Spinal cord (tissue), 10 donors: ENCODE data around the gene LETM1. TPM values are rescaled to one million over a fixed set of nuclear protein-coding genes. Genes with fewer than 3 reads are reported as not detected.

ENCODE experiments used
- DNase-seq, 6 donors: peaks; one replicate each; pipeline versions ENCODE4 v3.0.0 to v3.0.0-alpha.2; 2013 to 2015; ENCODE audit warnings: low spot score in 6 of 6, low read depth in 4 of 6
- H3K27ac ChIP-seq: one replicate; pipeline ENCODE4 v1.5.1; 2013; ENCODE audit warnings: low read depth, low read length, control low read depth
- H3K27me3 ChIP-seq: one replicate; pipeline ENCODE4 v1.6.1; 2013; ENCODE audit warnings: low read length; ENCODE audit not compliant: control insufficient read depth, insufficient read depth
- H3K36me3 ChIP-seq: one replicate; pipeline ENCODE4 v1.6.1; 2013; ENCODE audit warnings: low read length; ENCODE audit not compliant: control insufficient read depth, insufficient read depth
- H3K4me1 ChIP-seq: one replicate; pipeline ENCODE4 v1.6.1; 2013; ENCODE audit warnings: low read length; ENCODE audit not compliant: control insufficient read depth, insufficient read depth
- H3K4me3 ChIP-seq: one replicate; pipeline ENCODE4 v1.5.1; 2013; ENCODE audit warnings: low read depth, low read length, control low read depth
- H3K9me3 ChIP-seq: one replicate; pipeline ENCODE4 v1.6.1; 2013; ENCODE audit warnings: low read length; ENCODE audit not compliant: control insufficient read depth, insufficient read depth
- WGBS: methylation state at CpG from one replicate; pipeline ENCODE4 v1.1.5; 2013; ENCODE audit warnings: missing lambda C conversion rate; ENCODE audit not compliant: insufficient coverage; 5-methylcytosine and 5-hydroxymethylcytosine counted together
- polyA plus RNA-seq, 2 donors: library from polyadenylated mRNA; unstranded; fragments of 120-200 nt; gene quantifications; one replicate each; pipeline ENCODE4 v1.2.1, GENCODE V29; 2013; ENCODE audit not compliant: insufficient read length in 2 of 2
- total RNA-seq, 2 donors: library from RNA; depleted of rRNA in 1 of 2; stranded (reverse); fragments of 120-200 nt in 1 of 2; fragments of >200 nt in 1 of 2; gene quantifications; one replicate each; pipeline versions ENCODE4 v1.2.3 to v1.2.4, GENCODE V29; 2013 to 2014
- donor health status: healthy.

Gene LETM1
- total and polyA plus RNA-seq, 4 donors: 29.3 to 50.0 (median 39.6) TPM

- Histone ChIP-seq H3K4me1 (peaks cover 14% of the 10 kb centered on the region), H3K36me3 (no peaks in the 10 kb centered on the region), H3K27me3 (no peaks in the 10 kb centered on the region), H3K9me3 (no peaks in the 10 kb centered on the region), H3K27ac (no peak overlapping the region), H3K4me3 (no peak overlapping the region)
- 94% methylated on average over 2 of the region's 3 CpGs for WGBS
- DNase-seq: no peak
Measured at GRCh38 chr4:1874201-1874600, 18.2 kb upstream of the LETM1 start.

GRCh38 chr4:1873776-1874175, 17.8 kb upstream of the LETM1 start:
- DNase-seq: no peak
- WGBS: 80% methylated on average over 1 of the region's 3 CpGs
- H3K36me3 ChIP-seq: no peaks in the 10 kb centered on the region
- H3K27ac ChIP-seq: no peak overlapping the region
- no peaks in the 10 kb centered on the region for H3K27me3 ChIP-seq
- no peak overlapping the region for H3K4me3 ChIP-seq
- peaks cover 14% of the 10 kb centered on the region for H3K4me1 ChIP-seq
- H3K9me3 ChIP-seq: no peaks in the 10 kb centered on the region

- Histone ChIP-seq H3K9me3 (no peaks in the 10 kb centered on the region), H3K36me3 (no peaks in the 10 kb centered on the region), H3K27ac (no peak overlapping the region), H3K4me1 (peaks cover 14% of the 10 kb centered on the region), H3K4me3 (peak overlapping the region; percentile 9), H3K27me3 (no peaks in the 10 kb centered on the region)
- 86% methylated on average over 1 of the region's 4 CpGs for WGBS
- no peak for DNase-seq
Measured at GRCh38 chr4:1873291-1873690, 17.3 kb upstream of the LETM1 start.

GRCh38 chr4:1872870-1873269, 16.9 kb upstream of the LETM1 start:
- Histone ChIP-seq H3K36me3 (no peaks in the 10 kb centered on the region), H3K4me3 (peak overlapping the region; percentile 46), H3K9me3 (no peaks in the 10 kb centered on the region), H3K4me1 (peaks cover 14% of the 10 kb centered on the region), H3K27ac (peak overlapping the region; percentile 45), H3K27me3 (no peaks in the 10 kb centered on the region)
- DNase-seq: no peak
- no CpG with 5 or more reads among the region's 3 CpGs for WGBS

- no peaks in the 10 kb centered on the region for H3K27me3 ChIP-seq
- 0% methylated on average over 79 of the region's 79 CpGs for WGBS
- H3K4me1 ChIP-seq: peaks cover 14% of the 10 kb centered on the region
- H3K27ac ChIP-seq: peak overlapping the region; percentile 47
- no peak for DNase-seq
- no peaks in the 10 kb centered on the region for H3K9me3 ChIP-seq
- H3K4me3 ChIP-seq: peak overlapping the region; percentile 46
- H3K36me3 ChIP-seq: no peaks in the 10 kb centered on the region
Measured at GRCh38 chr4:1871471-1872021, 15.6 kb upstream of the LETM1 start.

- peaks cover 14% of the 10 kb centered on the region for H3K4me1 ChIP-seq
- peak; percentile 81 to 98 (median 87) for DNase-seq
Measured at GRCh38 chr4:1870578-1871443, 14.9 kb upstream of the LETM1 start, which contains the start of gene NSD2. TSS of gene NSD2 (plus strand) at chr4:1871393. CDS start at chr4:1900655, 29,262 bp downstream.

GRCh38 chr4:1870328-1870577, 14.3 kb upstream of the LETM1 start:
- peak in 3 of 6 donors; percentile 48 to 92 (median 89) for DNase-seq
- peak overlapping the region; percentile 91 for H3K27ac ChIP-seq
- 0% methylated on average over 22 of the region's 22 CpGs for WGBS

More at GRCh38 chr4:1870578-1871443, 14.9 kb upstream of the LETM1 start, which contains the start of gene NSD2:
- Histone ChIP-seq H3K9me3 (no peaks in the 10 kb centered on the region), H3K36me3 (no peaks in the 10 kb centered on the region), H3K27me3 (no peaks in the 10 kb centered on the region), H3K4me3 (peak within 1 kb of the TSS; percentile 54), H3K27ac (peak within 1 kb of the TSS; percentile 91)
- WGBS: under 1% methylated on average over 155 of the region's 155 CpGs

GRCh38 chr4:1869530-1870327, 13.8 kb upstream of the LETM1 start:
- H3K4me1 ChIP-seq: peaks cover 15% of the 10 kb centered on the region
- DNase-seq: no peak
- peak overlapping the region; percentile 54 for H3K4me3 ChIP-seq
- no peaks in the 10 kb centered on the region for H3K9me3 ChIP-seq
- peak overlapping the region; percentile 91 for H3K27ac ChIP-seq
- 47% methylated on average over 15 of the region's 19 CpGs for WGBS
- H3K36me3 ChIP-seq: no peaks in the 10 kb centered on the region
- H3K27me3 ChIP-seq: no peaks in the 10 kb centered on the region

More at GRCh38 chr4:1870328-1870577, 14.3 kb upstream of the LETM1 start:
- Histone ChIP-seq H3K4me3 (peak overlapping the region; percentile 54), H3K27me3 (no peaks in the 10 kb centered on the region), H3K9me3 (no peaks in the 10 kb centered on the region), H3K4me1 (peaks cover 14% of the 10 kb centered on the region), H3K36me3 (no peaks in the 10 kb centered on the region)

- 97% methylated on average over 2 of the region's 3 CpGs for WGBS
Measured at GRCh38 chr4:1868912-1869311, 13.0 kb upstream of the LETM1 start.

More at GRCh38 chr4:1868912-1869311, 13.0 kb upstream of the LETM1 start:
- Histone ChIP-seq H3K4me3 (no peak overlapping the region), H3K27ac (no peak overlapping the region), H3K9me3 (no peaks in the 10 kb centered on the region), H3K4me1 (peaks cover 23% of the 10 kb centered on the region), H3K27me3 (no peaks in the 10 kb centered on the region), H3K36me3 (no peaks in the 10 kb centered on the region)
- DNase-seq: no peak
